Measurements from ENCODE around the gene IRAK2. TPM values are rescaled to one million over a fixed set of nuclear protein-coding genes. Genes with fewer than 3 reads are reported as not detected.

IRAK2 gene
- total and polyA plus RNA-seq, 2 experiments from 2014 or later = 2.5 to 3.7 TPM

DNA sequence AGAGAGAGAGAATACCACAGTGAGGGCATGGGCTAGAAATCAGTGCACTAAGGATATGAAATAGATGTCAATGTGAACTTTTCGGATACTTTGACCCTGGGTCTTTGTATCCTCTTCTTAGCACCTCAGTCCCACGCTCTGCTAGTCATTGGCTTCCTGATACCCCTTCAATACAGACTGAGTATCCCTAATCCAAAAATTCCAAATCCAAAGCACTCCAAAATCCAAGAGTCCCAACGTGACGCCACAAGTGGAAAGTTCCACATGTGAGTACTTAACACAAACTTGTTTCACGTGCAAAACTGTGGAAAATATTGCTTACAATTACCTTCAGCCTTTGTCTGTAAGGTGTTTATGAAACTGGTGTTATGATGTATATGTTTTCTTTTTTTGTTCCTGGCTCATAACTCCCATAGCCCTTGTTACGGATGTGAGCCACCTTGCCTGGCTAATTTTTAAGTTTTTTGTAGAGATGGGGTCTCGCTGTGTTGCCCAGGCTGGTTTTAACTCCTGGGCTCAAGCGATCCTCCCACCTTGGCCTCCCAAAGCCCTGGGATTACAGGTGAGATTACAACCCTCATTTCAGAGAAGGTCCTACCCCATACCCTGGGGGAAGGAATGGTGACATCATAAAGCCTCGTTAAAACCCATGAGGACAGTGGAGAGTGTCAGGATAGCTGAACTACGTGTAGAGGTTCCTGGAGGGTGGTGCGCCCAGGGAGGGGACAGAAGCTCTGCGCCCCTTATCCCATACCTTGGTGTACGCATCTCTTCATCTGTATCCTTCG lies 10.2 kb upstream of the IRAK2 start:
- WGBS (ENCODE audit: low lambda C conversion rate, missing lambda C conversion rate) = 94% methylated on average over 14 of the region's 14 CpGs
- H3K36me3 ChIP-seq (replicated peaks; ENCODE audit: insufficient read depth, low read depth) = peaks cover 6% of the 10 kb centered on the region
- H3K4me1 ChIP-seq (ENCODE audit: insufficient read depth) = no peaks in the 10 kb centered on the region
- H3K4me3 ChIP-seq = no peak overlapping the region
- no peak overlapping the region for H2AFZ ChIP-seq
- no peak overlapping the region for H3K4me2 ChIP-seq
- no peaks in the 10 kb centered on the region for H3K27me3 ChIP-seq
- no peaks in the 10 kb centered on the region for H3K79me2 ChIP-seq
- H3K9me2 ChIP-seq (replicated peaks; ENCODE audit: insufficient read depth) = no peaks in the 10 kb centered on the region
- H3K9me3 ChIP-seq (ENCODE audit: low read depth) = no peaks in the 10 kb centered on the region
- H4K20me1 ChIP-seq (ENCODE audit: insufficient read depth, poor library complexity, severe bottlenecking) = no peaks in the 10 kb centered on the region
- TF ChIP-seq EZH2phosphoT487 (IDR thresholded peaks at IDR 0.05; ENCODE audit: low read depth, severe bottlenecking, unreplicated experiment) (no peak), EZH2 (IDR thresholded peaks at IDR 0.05; ENCODE audit: borderline replicate concordance) (no peak)
- TF ChIP-seq, protein P1, sequence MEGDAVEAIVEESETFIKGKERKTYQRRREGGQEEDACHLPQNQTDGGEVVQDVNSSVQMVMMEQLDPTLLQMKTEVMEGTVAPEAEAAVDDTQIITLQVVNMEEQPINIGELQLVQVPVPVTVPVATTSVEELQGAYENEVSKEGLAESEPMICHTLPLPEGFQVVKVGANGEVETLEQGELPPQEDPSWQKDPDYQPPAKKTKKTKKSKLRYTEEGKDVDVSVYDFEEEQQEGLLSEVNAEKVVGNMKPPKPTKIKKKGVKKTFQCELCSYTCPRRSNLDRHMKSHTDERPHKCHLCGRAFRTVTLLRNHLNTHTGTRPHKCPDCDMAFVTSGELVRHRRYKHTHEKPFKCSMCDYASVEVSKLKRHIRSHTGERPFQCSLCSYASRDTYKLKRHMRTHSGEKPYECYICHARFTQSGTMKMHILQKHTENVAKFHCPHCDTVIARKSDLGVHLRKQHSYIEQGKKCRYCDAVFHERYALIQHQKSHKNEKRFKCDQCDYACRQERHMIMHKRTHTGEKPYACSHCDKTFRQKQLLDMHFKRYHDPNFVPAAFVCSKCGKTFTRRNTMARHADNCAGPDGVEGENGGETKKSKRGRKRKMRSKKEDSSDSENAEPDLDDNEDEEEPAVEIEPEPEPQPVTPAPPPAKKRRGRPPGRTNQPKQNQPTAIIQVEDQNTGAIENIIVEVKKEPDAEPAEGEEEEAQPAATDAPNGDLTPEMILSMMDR (IDR thresholded peaks at IDR 0.05; ENCODE audit: poor library complexity) = no peak
- no peak for DNase-seq (ENCODE audit: low spot score)
- no peak overlapping the region for H3K27ac ChIP-seq

DNA sequence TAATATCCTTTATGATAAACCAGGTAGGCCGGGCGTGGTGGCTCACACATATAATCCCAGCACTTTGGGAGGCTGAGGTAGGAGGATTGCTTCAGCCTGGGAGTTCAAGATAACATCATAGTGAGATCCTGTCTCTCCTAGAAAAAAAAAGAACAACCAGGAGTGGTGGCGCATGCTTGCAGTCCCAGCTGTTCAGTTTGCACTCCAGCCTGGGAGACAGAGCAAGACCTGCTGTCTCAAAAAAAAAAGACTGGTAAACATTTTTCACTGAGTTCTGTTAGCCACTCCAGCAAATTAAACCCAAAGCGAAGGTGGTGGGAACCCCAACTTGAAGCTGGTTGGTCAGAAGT lies 9.6 kb upstream of the IRAK2 start:
- H3K79me2 ChIP-seq = no peaks in the 10 kb centered on the region
- H3K36me3 ChIP-seq (replicated peaks; ENCODE audit: insufficient read depth, low read depth) = peaks cover under 1% of the 10 kb centered on the region
- DNase-seq (ENCODE audit: low spot score) = no peak
- 94% methylated on average over 4 of the region's 4 CpGs for WGBS (ENCODE audit: low lambda C conversion rate, missing lambda C conversion rate)
- no peak overlapping the region for H3K4me2 ChIP-seq
- no peaks in the 10 kb centered on the region for H3K9me2 ChIP-seq (replicated peaks; ENCODE audit: insufficient read depth)
- H3K27me3 ChIP-seq = no peaks in the 10 kb centered on the region
- no peak overlapping the region for H3K4me3 ChIP-seq
- no peak overlapping the region for H3K27ac ChIP-seq
- H2AFZ ChIP-seq = no peak overlapping the region
- H3K4me1 ChIP-seq (ENCODE audit: insufficient read depth) = no peaks in the 10 kb centered on the region
- H4K20me1 ChIP-seq (ENCODE audit: insufficient read depth, poor library complexity, severe bottlenecking) = no peaks in the 10 kb centered on the region
- no peaks in the 10 kb centered on the region for H3K9me3 ChIP-seq (ENCODE audit: low read depth)
- TF ChIP-seq, protein P1 (IDR thresholded peaks at IDR 0.05; ENCODE audit: poor library complexity) = no peak
- TF ChIP-seq EZH2phosphoT487 (IDR thresholded peaks at IDR 0.05; ENCODE audit: low read depth, severe bottlenecking, unreplicated experiment) (no peak), EZH2 (IDR thresholded peaks at IDR 0.05; ENCODE audit: borderline replicate concordance) (no peak)

DNA sequence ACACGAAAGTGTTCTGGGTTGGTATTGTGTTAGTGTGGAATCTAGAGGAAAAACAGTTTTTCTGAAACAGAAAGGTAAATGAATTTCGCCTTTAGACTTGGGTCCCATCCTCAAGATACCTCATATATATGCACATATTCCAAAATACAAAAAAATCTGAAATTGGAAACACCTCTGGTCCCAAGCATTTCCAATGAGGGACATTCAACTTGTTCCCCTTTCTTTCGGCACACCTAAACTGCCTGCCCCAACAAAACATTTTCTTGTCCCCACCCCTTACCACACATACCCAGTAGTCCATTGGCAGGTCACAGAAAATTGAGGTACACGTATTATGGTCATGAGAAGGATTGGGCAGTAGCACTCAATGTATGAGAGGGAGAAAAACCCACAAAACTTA lies 9.1 kb upstream of the IRAK2 start:
- Histone ChIP-seq H3K4me1 (ENCODE audit: insufficient read depth) (no peaks in the 10 kb centered on the region), H4K20me1 (ENCODE audit: insufficient read depth, poor library complexity, severe bottlenecking) (no peaks in the 10 kb centered on the region), H2AFZ (no peak overlapping the region), H3K27ac (no peak overlapping the region), H3K4me2 (no peak overlapping the region), H3K27me3 (no peaks in the 10 kb centered on the region), H3K79me2 (no peaks in the 10 kb centered on the region), H3K36me3 (replicated peaks; ENCODE audit: insufficient read depth, low read depth) (no peaks in the 10 kb centered on the region), H3K4me3 (no peak overlapping the region), H3K9me2 (replicated peaks; ENCODE audit: insufficient read depth) (no peaks in the 10 kb centered on the region), H3K9me3 (ENCODE audit: low read depth) (no peaks in the 10 kb centered on the region)
- DNase-seq (ENCODE audit: low spot score) = no peak
- no peak for TF ChIP-seq EZH2phosphoT487 (IDR thresholded peaks at IDR 0.05; ENCODE audit: low read depth, severe bottlenecking, unreplicated experiment)
- TF ChIP-seq EZH2 (IDR thresholded peaks at IDR 0.05; ENCODE audit: borderline replicate concordance) = no peak
- TF ChIP-seq, protein P1 (IDR thresholded peaks at IDR 0.05; ENCODE audit: poor library complexity) = no peak
- WGBS (ENCODE audit: low lambda C conversion rate, missing lambda C conversion rate) = 98% methylated on average over 4 of the region's 4 CpGs
